Dendritic cell treated with granulocyte-macrophage colony-stimulating factor and Interleukin-4, amounts not matched to agents 40 ng/mL and 50 ng/mL, for 4 days (primary cell): ENCODE results near the gene OR1I1.
"Not testable (repeated sequence)": the region's sequence is repeated elsewhere in the genome, so short reads cannot be mapped to it uniquely, and the experiment has no call there.

Experiments used
- H3K27ac Mint-ChIP-seq: one replicate; pipeline ENCODE4 v1.8.0; 2022; ENCODE audit warnings: mild to moderate bottlenecking, mixed read lengths
- H3K27me3 Mint-ChIP-seq: one replicate; pipeline ENCODE4 v1.8.0; 2022; ENCODE audit warnings: mild to moderate bottlenecking, mixed read lengths
- H3K36me3 Mint-ChIP-seq: one replicate; pipeline ENCODE4 v1.8.0; 2022; ENCODE audit warnings: low read depth, mixed read lengths
- H3K4me1 Mint-ChIP-seq: one replicate; pipeline ENCODE4 v1.8.0; 2022; ENCODE audit warnings: low read depth, mixed read lengths
- H3K4me3 Mint-ChIP-seq: one replicate; pipeline ENCODE4 v1.8.0; 2022; ENCODE audit warnings: mild to moderate bottlenecking, moderate library complexity, mixed read lengths
- H3K9me3 Mint-ChIP-seq: one replicate; pipeline ENCODE4 v1.8.0; 2022; ENCODE audit warnings: mixed read lengths
- intact Hi-C: fragments of 100-400 bp; cut with micrococcal nuclease; formaldehyde crosslinking; loops from one replicate; pipeline ENCODE4 v1.15.0; 2022

The OR1I1 gene

DNA sequence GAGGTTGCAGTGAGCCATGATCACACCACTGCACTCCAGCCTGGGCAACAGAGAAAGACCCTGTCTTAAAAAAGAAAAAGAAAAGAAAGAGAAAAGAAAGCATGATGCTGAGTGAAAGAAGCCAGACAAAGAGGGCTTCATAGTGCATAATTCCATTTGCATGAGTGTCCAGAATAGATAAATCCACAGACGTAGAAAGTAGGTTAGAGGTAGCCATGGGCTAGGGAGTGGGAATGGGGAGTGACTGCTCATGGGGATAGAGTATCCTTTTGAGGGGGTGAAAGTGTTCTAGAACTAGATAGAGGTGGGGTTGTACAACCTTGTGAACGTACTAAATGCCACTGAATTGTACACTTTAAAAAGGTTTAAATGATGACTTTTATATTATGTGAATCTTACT lies 7.6 kb upstream of the OR1I1 start:
- Mint-ChIP-seq H3K4me3 (no peak overlapping the region), H3K4me1 (no peaks in the 10 kb centered on the region), H3K36me3 (no peaks in the 10 kb centered on the region), H3K27ac (no peak overlapping the region), H3K9me3 (no peaks in the 10 kb centered on the region), H3K27me3 (peaks cover 6% of the 10 kb centered on the region)
- intact Hi-C loops = no loop called here

DNA sequence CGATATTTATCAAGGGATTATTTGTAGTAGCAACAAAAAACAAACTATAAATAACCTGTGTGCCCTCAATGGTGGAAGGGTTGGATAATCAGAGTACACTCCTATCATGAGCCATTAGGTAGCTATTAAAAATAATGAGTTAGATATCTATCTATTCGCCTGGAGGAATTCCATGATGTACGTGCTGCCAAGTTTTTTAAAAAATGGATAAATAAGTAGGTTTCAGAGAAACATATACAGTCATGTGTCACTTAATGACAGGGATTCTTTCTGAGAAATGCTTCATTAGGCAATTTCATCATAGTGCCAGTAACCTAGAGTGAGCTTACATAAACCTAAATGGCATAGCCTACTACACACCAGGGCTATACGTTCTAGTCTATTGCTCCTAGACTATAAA lies 6.2 kb upstream of the OR1I1 start:
- H3K4me3 Mint-ChIP-seq = no peak overlapping the region
- H3K9me3 Mint-ChIP-seq = no peaks in the 10 kb centered on the region
- no peak overlapping the region for H3K27ac Mint-ChIP-seq
- H3K36me3 Mint-ChIP-seq = no peaks in the 10 kb centered on the region
- intact Hi-C loops = no loop called here
- H3K4me1 Mint-ChIP-seq = no peaks in the 10 kb centered on the region
- H3K27me3 Mint-ChIP-seq = peaks cover 6% of the 10 kb centered on the region

DNA sequence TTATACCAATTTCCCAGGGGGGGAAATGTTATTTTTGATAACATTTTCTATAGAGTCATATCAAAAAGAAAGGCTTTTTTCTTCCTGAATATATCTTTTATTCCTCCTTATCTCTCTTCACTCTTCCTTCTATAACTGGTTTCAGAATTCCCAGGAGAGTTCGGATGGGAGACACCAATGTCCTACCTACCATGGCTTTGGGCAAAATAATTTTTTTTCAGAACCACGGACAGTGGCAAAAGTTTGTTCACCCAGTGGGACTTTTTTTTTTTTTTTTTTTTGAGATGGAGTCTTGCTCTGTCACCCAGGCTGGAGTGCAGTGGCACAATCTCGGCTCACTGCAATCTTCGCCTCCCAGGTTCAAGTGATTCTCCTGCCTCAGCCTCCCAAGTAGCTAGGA lies 2.0 kb upstream of the OR1I1 start:
- H3K4me3 Mint-ChIP-seq, intact Hi-C loops, H3K27ac Mint-ChIP-seq, H3K36me3 Mint-ChIP-seq, H3K4me1 Mint-ChIP-seq, H3K9me3 Mint-ChIP-seq: not testable (repeated sequence)
- peaks cover 16% of the 10 kb centered on the region for H3K27me3 Mint-ChIP-seq

DNA sequence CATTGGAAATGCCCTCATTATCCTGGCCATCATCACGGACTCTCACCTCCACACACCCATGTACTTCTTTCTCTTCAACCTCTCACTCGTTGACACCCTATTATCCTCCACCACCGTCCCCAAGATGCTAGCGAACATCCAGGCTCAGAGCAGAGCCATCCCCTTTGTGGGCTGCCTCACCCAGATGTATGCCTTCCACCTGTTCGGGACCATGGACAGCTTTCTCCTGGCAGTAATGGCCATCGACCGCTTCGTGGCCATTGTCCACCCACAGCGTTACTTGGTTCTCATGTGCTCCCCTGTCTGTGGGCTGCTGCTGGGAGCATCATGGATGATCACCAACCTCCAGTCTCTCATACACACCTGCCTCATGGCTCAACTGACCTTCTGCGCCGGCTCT lies 5.2 kb downstream of the OR1I1 start:
- Mint-ChIP-seq H3K4me3 (no peak overlapping the region), H3K4me1 (no peaks in the 10 kb centered on the region), H3K9me3 (no peaks in the 10 kb centered on the region), H3K27me3 (peaks cover 15% of the 10 kb centered on the region), H3K27ac (no peak overlapping the region), H3K36me3 (no peaks in the 10 kb centered on the region)
- intact Hi-C loops = no loop called here

DNA sequence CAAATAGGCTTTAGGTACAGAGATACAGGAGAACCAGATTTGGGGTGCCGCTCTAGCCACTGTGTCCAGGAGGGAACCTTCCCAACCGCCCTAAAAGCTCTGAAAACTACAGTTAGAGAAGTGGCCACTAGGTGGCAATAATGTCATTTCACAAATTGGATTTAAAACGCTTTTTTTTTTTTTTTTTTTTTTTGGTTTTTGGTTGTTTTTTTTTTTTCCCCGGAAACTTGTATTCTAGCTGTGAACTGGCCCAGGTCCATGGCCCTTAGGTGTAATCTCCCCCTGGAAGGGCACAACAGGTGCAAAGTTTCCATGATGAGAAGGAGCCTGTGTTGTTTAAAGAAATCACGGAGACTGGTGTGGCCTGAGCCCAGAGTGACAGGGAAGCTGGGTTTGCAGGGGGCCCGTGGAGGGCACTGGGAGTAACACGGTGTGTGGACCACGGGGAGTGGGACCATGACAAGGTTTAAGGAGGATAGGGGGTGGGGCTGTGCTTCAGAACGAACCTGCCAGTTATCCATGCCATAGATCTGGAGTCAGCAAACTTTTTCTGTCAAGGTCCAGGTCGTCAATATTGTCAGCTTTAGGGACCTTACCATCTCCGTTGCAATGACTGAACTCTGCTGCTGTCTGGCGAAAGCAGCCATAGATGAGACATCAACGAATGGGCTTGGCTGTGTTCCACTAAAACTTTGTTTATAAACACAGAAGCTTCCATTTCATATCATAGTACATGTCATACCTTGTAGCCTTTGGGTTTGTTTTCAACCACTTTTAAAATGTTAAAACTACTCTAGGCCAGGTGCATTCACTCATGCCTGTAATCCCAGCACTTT lies 10.1 kb downstream of the OR1I1 start:
- Mint-ChIP-seq H3K27me3 (peaks cover 7% of the 10 kb centered on the region), H3K27ac (no peak overlapping the region), H3K4me3 (no peak overlapping the region), H3K9me3 (no peaks in the 10 kb centered on the region), H3K36me3 (no peaks in the 10 kb centered on the region), H3K4me1 (peaks cover 7% of the 10 kb centered on the region)
- intact Hi-C loops = loop anchor here (1.0 to 2.0 kb wide), 2 partner anchors 58 to 465 kb away; no protein-coding TSS in a partner anchor

DNA sequence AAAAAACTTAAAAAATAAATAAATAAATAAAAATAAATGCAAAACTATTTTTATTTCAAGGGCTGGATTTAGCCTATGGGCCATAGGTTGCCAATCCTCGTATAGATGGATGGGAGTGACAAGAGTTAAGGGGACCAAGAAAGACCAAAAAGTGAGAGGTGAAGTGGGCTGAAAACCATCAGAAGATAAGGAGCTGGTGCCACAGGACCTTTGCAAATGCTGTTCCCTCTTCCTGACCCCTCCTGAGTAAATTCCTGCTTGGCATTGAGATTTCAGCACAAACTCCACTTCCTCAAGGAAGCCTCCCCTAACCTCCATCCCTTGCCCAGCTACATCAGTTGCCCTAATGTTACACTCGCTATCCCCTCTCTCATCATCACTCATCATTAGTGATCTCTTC lies 11.0 kb downstream of the OR1I1 start:
- Mint-ChIP-seq H3K36me3 (no peaks in the 10 kb centered on the region), H3K9me3 (no peaks in the 10 kb centered on the region), H3K4me3 (no peak overlapping the region), H3K27me3 (peaks cover 4% of the 10 kb centered on the region), H3K27ac (no peak overlapping the region), H3K4me1 (peaks cover 7% of the 10 kb centered on the region)
- intact Hi-C loops = loop anchor here (2.0 kb wide), 1 partner anchor 464 kb away; no protein-coding TSS in a partner anchor

DNA sequence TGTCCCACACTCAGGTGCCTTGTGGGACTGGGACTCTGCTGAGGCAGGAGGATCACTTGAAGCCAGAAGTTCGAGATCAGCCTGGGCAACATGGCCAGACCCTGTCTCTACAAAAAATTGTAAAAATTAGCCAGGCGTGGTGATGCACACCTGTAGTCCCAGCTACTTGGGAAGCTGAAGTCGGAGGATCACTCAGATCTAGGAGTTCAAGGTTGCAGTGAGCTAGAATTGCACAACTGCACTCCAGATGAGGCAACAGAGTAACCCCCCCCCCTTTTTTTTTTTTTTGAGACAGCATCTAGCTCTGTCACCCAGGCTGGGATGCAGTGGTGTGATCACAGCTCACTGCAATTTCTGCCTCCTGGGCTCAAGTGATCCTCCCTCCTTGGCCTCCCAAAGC lies 14.2 kb downstream of the OR1I1 start:
- no peak overlapping the region for H3K4me3 Mint-ChIP-seq
- no peak overlapping the region for H3K27ac Mint-ChIP-seq
- intact Hi-C loops = no loop called here
- H3K36me3 Mint-ChIP-seq = no peaks in the 10 kb centered on the region
- peaks cover 7% of the 10 kb centered on the region for H3K4me1 Mint-ChIP-seq
- H3K27me3 Mint-ChIP-seq = peaks cover 2% of the 10 kb centered on the region
- no peaks in the 10 kb centered on the region for H3K9me3 Mint-ChIP-seq

DNA sequence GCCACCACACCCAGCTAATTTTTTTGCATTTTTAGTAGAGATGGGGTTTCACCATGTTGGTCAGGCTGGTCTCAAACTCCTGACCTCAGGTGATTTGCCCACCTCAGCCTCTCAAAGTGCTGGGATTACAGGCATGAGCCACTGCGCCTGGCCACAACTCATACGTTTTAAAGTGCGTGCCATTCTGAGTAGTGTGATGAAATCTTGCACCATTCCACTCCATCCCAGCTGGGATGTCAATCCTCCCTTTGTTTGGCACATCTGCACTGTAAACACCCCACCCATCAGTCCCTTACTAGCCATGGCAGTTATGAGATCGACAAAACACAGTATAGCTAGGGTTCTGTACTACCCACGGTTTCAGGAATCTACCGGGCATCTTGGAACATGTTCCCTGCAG lies 16.0 kb downstream of the OR1I1 start:
- intact Hi-C loops, H3K27ac Mint-ChIP-seq, H3K4me1 Mint-ChIP-seq, H3K36me3 Mint-ChIP-seq, H3K27me3 Mint-ChIP-seq, H3K4me3 Mint-ChIP-seq, H3K9me3 Mint-ChIP-seq: not testable (repeated sequence)

DNA sequence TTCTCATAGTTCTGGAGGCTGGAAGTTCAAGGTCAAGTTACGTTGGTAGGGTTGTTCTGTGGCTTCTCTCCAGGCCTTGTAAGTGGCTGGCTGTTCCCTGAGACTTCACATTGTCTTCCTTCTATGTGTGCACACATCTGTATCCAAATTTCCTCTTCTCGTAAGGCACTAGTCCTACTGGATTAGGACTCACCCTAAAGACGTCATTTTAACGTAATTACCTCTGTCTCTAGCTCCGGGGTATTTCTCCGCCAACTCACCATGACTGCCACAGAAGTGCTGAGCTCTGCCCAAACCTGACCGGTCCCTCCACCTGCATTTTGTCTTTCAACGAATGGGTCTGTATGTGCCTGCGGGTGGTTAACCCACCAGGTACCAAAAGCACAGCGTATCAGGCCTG lies 16.4 kb downstream of the OR1I1 start:
- intact Hi-C loops = no loop called here
- H3K27ac Mint-ChIP-seq = no peak overlapping the region
- no peaks in the 10 kb centered on the region for H3K36me3 Mint-ChIP-seq
- H3K4me1 Mint-ChIP-seq = peaks cover 7% of the 10 kb centered on the region
- H3K27me3 Mint-ChIP-seq = peaks cover 3% of the 10 kb centered on the region
- no peak overlapping the region for H3K4me3 Mint-ChIP-seq
- H3K9me3 Mint-ChIP-seq = peaks cover 4% of the 10 kb centered on the region

DNA sequence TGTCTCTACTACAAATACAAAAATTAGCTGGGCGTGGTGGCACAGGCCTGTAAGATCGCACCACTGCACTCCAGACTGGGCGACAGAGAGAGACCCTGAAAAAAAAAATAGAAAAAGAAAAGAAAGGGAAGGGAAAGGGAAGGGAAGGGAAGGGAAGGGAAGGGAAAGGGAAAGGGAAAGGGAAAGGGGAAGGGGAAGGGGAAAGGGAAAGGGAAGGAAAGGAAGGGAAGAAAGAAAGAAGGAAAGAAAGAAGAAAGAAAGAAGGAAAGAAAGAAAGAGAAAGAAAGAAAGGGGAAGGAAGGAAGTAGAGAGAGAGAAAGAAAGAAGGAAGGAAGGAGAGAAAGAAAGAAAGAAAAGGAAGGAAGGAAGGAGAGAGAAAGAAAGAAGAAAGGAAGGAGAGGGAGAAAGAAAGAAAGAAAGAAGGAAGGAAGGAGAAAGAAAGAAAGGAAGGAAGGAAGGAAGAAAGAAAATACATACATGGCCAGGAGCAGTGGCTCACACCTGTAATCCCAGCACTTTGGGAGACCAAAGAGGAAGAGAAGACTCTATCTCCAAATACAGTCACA lies 17.1 kb downstream of the OR1I1 start:
- Mint-ChIP-seq H3K4me1 (peaks cover 7% of the 10 kb centered on the region), H3K27me3 (peaks cover 5% of the 10 kb centered on the region), H3K4me3 (no peak overlapping the region), H3K9me3 (peaks cover 11% of the 10 kb centered on the region), H3K36me3 (no peaks in the 10 kb centered on the region), H3K27ac (no peak overlapping the region)
- intact Hi-C loops = no loop called here

DNA sequence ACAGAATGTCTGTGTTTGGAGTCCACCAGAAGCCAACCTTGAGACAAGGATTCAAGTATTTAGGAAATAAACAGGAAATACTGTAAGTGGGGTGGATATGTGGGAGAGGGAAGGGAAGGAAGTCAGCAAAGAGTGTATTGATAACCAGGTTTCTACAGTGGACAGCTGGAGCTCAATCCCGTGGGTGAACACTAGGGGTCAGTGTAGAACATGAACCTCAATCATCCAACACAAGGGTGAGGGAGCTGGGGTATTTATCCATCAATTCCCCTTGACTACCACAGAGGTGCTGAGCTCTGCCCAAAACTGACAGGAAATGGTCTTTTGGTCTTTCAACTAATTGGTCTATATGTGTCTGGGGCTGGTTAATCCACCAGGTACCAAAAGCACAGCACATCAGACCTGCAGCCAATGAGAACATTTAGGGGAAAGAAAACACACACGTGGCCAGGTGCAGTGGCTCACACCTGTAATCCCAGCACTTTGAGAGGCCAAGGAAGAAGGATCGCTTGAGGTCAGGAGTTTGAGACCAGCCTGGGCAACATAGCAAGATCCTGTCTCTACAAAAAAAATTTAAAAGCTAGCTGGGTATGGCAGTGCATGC lies 19.6 kb downstream of the OR1I1 start:
- Mint-ChIP-seq H3K27me3 (peaks cover 28% of the 10 kb centered on the region), H3K4me3 (no peak overlapping the region), H3K27ac (no peak overlapping the region), H3K36me3 (no peaks in the 10 kb centered on the region), H3K9me3 (peaks cover 19% of the 10 kb centered on the region), H3K4me1 (peaks cover 2% of the 10 kb centered on the region)
- intact Hi-C loops = no loop called here

DNA sequence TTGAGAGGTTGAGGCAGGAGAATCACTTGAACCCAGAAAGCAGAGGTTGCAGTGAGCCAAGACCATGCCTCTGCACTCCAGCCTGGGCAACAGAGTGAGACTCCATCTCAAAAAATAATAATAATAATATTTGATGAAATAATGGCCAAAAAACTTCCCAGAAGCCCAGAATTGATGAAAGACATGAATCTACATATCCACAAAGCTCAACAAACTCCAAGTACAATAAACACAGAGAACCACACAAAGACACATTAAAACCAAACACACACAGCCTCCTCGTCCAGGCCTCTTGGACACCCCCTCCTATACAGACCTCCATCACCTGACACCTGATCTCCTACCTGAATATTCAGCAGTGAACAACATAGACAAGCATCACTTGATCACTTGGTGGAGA lies 22.0 kb downstream of the OR1I1 start:
- H3K27ac Mint-ChIP-seq = no peak overlapping the region
- peaks cover 13% of the 10 kb centered on the region for H3K4me1 Mint-ChIP-seq
- H3K9me3 Mint-ChIP-seq = peaks cover 19% of the 10 kb centered on the region
- peaks cover 47% of the 10 kb centered on the region for H3K27me3 Mint-ChIP-seq
- no peaks in the 10 kb centered on the region for H3K36me3 Mint-ChIP-seq
- no peak overlapping the region for H3K4me3 Mint-ChIP-seq
- intact Hi-C loops = no loop called here

DNA sequence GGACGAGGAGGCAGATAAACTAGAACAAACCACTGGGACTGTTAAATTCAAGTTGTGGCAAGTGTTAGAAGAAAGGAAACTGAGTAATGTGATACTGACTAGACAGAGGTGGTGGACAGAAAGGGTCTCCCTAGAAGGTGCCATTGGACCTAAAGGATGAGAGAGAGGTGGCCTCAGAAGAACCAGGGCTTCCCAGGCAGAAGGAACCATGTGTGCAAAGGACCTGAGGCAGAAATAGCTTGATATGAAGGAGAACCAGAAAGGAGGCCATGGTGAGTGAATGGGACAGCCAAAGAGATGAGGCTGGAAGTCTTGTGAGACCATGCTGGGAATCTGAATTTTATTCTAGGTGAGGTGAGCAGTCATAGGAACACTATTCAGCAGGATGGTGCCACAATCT lies 22.4 kb downstream of the OR1I1 start:
- no peak overlapping the region for H3K4me3 Mint-ChIP-seq
- intact Hi-C loops = no loop called here
- peaks cover 51% of the 10 kb centered on the region for H3K27me3 Mint-ChIP-seq
- no peaks in the 10 kb centered on the region for H3K36me3 Mint-ChIP-seq
- H3K4me1 Mint-ChIP-seq = peaks cover 13% of the 10 kb centered on the region
- no peak overlapping the region for H3K27ac Mint-ChIP-seq
- peaks cover 19% of the 10 kb centered on the region for H3K9me3 Mint-ChIP-seq

DNA sequence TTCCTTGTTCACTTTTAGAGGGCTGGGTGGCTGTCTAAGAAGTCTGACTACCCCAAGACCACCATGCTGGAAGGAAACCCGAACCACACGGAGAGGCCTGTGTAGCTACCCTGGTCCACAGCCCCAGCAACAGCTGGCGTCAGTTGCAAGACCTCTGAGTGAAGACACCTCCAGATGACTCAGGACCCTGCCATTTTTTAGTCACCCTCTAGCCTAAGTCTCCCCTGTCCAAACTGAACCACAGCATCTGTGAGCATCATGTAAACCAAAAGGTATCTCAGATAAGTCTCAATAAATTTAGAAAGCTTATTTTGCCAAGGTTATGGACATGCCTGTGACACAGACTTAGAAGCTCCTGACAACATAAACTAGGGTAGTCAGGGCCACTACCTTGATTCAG lies 23.0 kb downstream of the OR1I1 start:
- Mint-ChIP-seq H3K27me3 (peaks cover 53% of the 10 kb centered on the region), H3K27ac (no peak overlapping the region)
- intact Hi-C loops = no loop called here

More for the DNA sequence above, 23.0 kb downstream of the OR1I1 start:
- Mint-ChIP-seq H3K36me3 (no peaks in the 10 kb centered on the region), H3K4me3 (no peak overlapping the region), H3K9me3 (peaks cover 19% of the 10 kb centered on the region), H3K4me1 (peaks cover 13% of the 10 kb centered on the region)
